ENCODE data around the gene MAST4. TPM values are rescaled to one million over a fixed set of nuclear protein-coding genes. Genes with fewer than 3 reads are reported as not detected.

The MAST4 gene
- total and polyA plus RNA-seq, 2 of the 8 experiments (the other 6 are each of a cell fraction or from before 2014, with no cell fraction given) = 1.5 to 2.6 TPM

GRCh38 chr5:67206461-67206860, 610.3 kb downstream of the MAST4 start:
- DNase-seq (ENCODE audit: low read depth in 1 of 2, low spot score in 2 of 2) = no peak
- Histone ChIP-seq H4K91ac (replicated peaks; ENCODE audit: insufficient read length, low read length) (no peak overlapping the region), H3K4ac (replicated peaks; ENCODE audit: insufficient read length, low read depth, low read length) (no peak overlapping the region), H2BK12ac (ENCODE audit: low read depth, low read length) (no peak overlapping the region), H4K8ac (ENCODE audit: extremely low read depth, insufficient read depth, low read length) (no peak overlapping the region), H3K23me2 (ENCODE audit: low read depth, low read length) (no peaks in the 10 kb centered on the region), H2AFZ (ENCODE audit: low read length) (no peak overlapping the region), H4K5ac (ENCODE audit: insufficient read length, low read depth, low read length) (no peak overlapping the region), H3K4me1 (replicated peaks in 1 of 4; ENCODE audit: control insufficient read depth in 3 of 4, insufficient read depth in 4 of 4, low read length in 3 of 4) (no peaks in the 10 kb centered on the region), H3K27me3 (replicated peaks in 1 of 4; ENCODE audit: control insufficient read depth in 3 of 4, extremely low read depth in 1 of 4, insufficient read depth in 3 of 4, low read length in 3 of 4) (no peaks in the 10 kb centered on the region), H2BK120ac (replicated peaks; ENCODE audit: low read depth, low read length) (no peak overlapping the region), H3K79me2 (ENCODE audit: control insufficient read depth in 1 of 2, insufficient read depth in 2 of 2, low read length in 2 of 2) (no peaks in the 10 kb centered on the region), H4K20me1 (replicated peaks in 1 of 2; ENCODE audit: control insufficient read depth in 1 of 2, insufficient read depth in 2 of 2, low read length in 2 of 2) (no peaks in the 10 kb centered on the region), H3K14ac (ENCODE audit: insufficient read length) (no peak overlapping the region), H3K27ac (ENCODE audit: low read depth, low read length) (no peak overlapping the region), H3K23ac (ENCODE audit: insufficient read length) (no peak overlapping the region), H3K36me3 (ENCODE audit: control insufficient read depth in 2 of 4, insufficient read depth in 4 of 4, low read length in 3 of 4) (no peaks in the 10 kb centered on the region), H2AK5ac (ENCODE audit: low read depth, low read length) (no peak overlapping the region), H3K18ac (ENCODE audit: extremely low read depth, low read length) (no peak overlapping the region), H2BK5ac (ENCODE audit: low read depth, low read length) (no peak overlapping the region), H2BK15ac (ENCODE audit: low read length) (no peak overlapping the region), H3K9ac (replicated peaks in 1 of 4; ENCODE audit: extremely low read depth in 1 of 4, low read depth in 3 of 4, low read length in 3 of 4) (no peak overlapping the region), H3K79me1 (ENCODE audit: low read depth, low read length) (no peaks in the 10 kb centered on the region), H3K56ac (replicated peaks; ENCODE audit: insufficient read length, low read depth, low read length) (no peak overlapping the region), H3K4me2 (ENCODE audit: insufficient read depth in 1 of 2, low read depth in 2 of 2, low read length in 2 of 2) (no peak overlapping the region), H3K9me3 (ENCODE audit: insufficient read depth in 2 of 2, low read depth in 1 of 2, low read length in 1 of 2) (0 out of 4 replicates have a peak, but pooled peaks cover 0 to under 1% of the 10 kb centered on the region in 2 experiments), H2BK20ac (ENCODE audit: low read length) (no peak overlapping the region), H3K4me3 (ENCODE audit: extremely low read depth in 1 of 4, insufficient read depth in 2 of 4, low read depth in 3 of 4, low read length in 4 of 4) (no peak overlapping the region)
- WGBS, 2 experiments (ENCODE audit: extremely low coverage in 1 of 2, insufficient coverage in 1 of 2, insufficient read length in 1 of 2, insufficient replicate concordance in 2 of 2, low coverage in 1 of 2, low lambda C conversion rate in 2 of 2, missing lambda C conversion rate in 1 of 2) = 90% methylated on average over 2 of the region's 2 CpGs; no CpG with 5 or more reads in 1 of the 2 experiments
- TF ChIP-seq NRF1 (IDR thresholded peaks at IDR 0.05; ENCODE audit: low read depth, low read length) (no peak), CHD2 (IDR thresholded peaks at IDR 0.05; ENCODE audit: low read length) (no peak), MAFK (IDR thresholded peaks at IDR 0.05; ENCODE audit: low read depth, low read length) (no peak), TAF7 (optimal IDR thresholded peaks at IDR 0.05; ENCODE audit: borderline replicate concordance, low read depth, low read length) (no peak), POU5F1 (IDR thresholded peaks at IDR 0.05; ENCODE audit: low read depth, low read length) (no peak), GABPA (IDR thresholded peaks at IDR 0.05; ENCODE audit: borderline replicate concordance, insufficient read depth, low read length) (no peak), HDAC6 (IDR thresholded peaks at IDR 0.05; ENCODE audit: low read depth, low read length) (no peak), SIRT6 (IDR thresholded peaks at IDR 0.05; ENCODE audit: low read length) (no peak), BACH1 (IDR thresholded peaks at IDR 0.05; ENCODE audit: low read length) (no peak), POLR2AphosphoS5 (IDR thresholded peaks at IDR 0.05; ENCODE audit: low read depth, low read length) (no peak), CTCF (IDR thresholded peaks at IDR 0.05; ENCODE audit: control extremely low read depth in 1 of 3, insufficient read depth in 1 of 3, low read depth in 1 of 3, low read length in 3 of 3) (no peak), JUN (IDR thresholded peaks at IDR 0.05; ENCODE audit: low read depth, low read length) (no peak), SP1 (IDR thresholded peaks at IDR 0.05; ENCODE audit: low read depth, low read length) (no peak)
- ChIA-PET CTCF (ENCODE audit: partially characterized antibody) (interaction anchor here (0.8 to 5.1 kb wide), 5 partner anchors 10 to 1046 kb away, joined by 3 to 50 read pairs (median 5); partner anchors contain the start of gene CD180), POLR2A (ENCODE audit: partially characterized antibody) (no interaction called here)
- no peak for FAIRE-seq

All from H1 (cell line).